Renal cortex interstitium (tissue), 11 donors: Measurements from ENCODE around the gene CLIP2. TPM values are rescaled to one million over a fixed set of nuclear protein-coding genes. Genes with fewer than 3 reads are reported as not detected.

Experiments
- DNase-seq, 11 donors: peaks; one replicate each; pipeline ENCODE4 v3.0.0-alpha.2; 2013; ENCODE audit warnings: low read depth in 9 of 11, low spot score in 4 of 11; ENCODE audit errors: extremely low read depth in 1 of 11
- polyA plus RNA-seq, 3 donors: library from polyadenylated mRNA; unstranded; fragments of 120-200 nt; gene quantifications; one replicate each; pipeline ENCODE4 v1.2.1, GENCODE V29; 2013; ENCODE audit not compliant: insufficient read length in 3 of 3

The CLIP2 gene
- polyA plus RNA-seq, 3 donors, result 19.6 to 32.6 (median 28.7) TPM

DNA sequence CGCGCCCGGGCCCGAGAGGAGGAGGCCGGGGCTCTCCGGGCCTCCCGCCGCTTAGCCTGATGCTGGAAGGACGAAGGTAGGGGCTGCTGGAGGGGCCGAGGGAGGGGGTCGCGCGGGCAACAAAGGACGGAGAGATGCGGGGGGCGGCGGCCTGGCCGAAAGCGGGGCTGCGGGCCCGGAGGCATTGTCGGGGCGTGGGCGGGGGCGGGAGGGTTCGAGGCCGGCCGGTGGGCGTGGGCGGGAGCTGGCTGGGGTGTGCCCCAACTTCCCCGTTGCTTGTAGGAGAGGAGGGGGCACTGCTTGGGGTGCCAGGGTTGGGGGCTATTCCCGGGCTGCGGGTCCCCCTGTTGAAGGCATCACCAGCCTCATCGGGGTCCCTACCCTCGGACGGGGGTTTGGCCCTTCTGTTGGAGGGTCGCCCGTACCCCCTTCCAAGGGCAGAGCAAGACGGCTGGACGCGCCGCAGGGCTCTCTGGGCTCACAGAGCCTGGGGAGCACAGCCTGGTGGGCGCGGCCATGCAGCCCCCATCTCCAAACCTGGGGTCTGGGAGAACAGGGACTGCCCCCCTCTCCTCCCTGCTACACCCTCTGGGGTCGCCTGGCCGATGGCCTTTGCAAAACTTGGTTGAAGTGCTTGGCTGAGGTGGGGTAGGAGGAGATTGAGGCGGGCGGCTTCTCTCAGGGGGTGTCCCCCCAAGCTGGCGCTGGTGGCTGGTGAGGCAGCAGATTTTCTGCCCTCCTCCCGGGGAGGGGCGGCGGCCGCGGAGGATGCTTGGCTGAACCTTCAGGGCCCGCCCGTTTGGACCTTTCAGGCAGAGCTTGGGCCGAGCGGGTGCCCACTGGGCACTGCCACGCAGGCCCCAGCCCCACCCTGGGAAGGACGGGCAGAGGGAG lies 699 bp downstream of the CLIP2 start:
- no peak for DNase-seq

DNA sequence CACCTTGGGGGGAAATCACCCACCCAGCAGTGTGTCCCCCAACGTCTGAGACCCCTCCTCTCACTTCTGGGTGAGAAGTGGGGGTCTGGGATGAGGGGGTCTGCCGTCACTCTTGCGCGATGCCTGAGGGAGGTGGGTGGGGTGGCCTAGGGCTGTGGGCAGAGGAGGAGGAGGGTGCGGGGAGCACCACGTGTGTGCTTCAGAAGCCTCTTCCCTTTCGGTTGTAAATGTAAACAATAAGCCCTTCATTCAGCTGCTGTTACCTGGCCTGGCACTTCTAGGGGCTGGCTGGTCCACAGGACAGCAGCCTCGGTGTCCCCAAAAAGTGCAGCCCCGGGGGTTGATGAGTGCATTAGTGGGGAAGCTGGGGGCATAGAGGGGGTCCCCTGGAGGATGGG lies 1.3 kb downstream of the CLIP2 start:
- DNase-seq, result no peak

DNA sequence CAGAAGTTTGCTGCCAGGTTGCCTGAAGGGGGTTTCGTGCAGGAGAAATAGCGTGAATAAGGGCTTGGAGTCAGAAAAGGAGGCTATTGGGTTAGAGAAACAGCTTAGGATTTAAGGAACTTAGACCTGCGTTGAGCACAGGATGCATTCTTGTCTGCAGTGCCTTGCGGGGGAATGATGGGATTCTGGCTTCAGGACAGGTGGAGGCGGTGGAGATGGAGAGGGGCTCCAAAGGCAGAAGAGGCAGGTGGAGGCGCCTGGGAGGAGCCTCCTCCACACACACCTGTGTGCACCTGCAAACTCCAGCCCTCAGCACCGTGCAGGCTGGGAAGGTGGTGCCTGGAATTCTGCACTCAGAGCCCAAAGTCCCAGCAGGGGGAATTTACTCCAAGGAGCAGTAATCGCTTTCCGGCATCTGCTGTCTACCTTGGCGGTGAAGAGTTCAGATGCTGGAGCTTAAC lies 1.8 kb downstream of the CLIP2 start:
- DNase-seq, result no peak

DNA sequence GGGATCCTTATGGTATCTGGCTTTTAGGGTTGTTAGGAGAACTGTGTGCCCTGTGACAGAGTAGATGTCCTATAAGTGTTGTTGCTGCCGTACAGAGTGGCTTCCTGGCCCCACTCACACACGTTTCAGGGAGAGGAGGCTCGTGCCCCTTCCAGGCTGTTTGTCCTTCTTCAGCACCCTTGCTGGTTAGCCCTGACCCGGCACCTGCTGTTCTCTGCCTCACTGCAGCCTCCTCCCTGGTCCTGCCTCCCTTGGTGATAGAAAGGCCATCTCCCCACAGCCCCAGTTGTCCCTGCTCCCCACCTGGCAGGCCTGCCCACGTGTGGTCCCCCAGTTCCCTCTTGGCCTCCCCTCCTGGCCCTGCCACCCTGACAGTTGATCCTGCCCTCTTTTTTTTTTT lies 2.3 kb downstream of the CLIP2 start:
- DNase-seq, result no peak

DNA sequence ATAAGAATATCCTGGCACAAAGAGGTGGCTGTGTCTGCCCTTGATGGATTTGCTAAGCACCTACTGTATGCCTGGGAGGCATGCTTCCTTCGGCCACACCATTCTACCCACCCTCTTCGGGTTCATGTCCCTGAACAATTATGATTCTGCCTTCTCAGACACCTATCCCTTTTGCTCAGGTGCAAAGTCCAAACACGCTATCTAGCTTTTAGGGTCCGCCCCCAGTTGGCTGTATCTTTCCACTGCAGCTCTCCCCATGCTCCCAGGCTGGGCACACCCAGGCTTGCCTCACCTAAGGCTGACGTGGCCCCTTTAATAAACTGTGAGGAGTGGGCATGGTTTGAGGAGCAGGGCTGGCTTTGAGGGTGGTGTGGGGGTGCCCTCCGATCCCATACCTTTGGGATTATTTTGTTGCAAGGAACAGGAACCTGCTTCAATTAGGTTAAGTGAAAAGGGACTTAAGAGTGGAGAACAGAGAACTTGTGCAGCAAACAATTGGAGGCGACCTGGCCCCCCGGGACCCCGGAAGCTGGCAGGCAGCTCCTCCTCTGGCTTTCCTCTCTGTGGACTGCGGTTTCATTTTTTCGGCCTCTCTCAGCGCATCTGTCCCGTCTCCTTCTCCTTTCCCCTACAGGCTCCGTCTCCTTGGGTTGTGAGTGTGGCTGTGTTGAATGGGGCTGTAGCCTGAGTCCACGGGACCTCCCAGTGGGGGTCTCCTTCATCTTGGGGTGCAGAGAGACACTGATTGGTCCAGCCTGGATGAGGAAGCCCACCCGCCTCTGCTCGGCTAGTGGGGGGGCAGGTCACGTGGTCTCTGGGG lies 3.8 kb downstream of the CLIP2 start:
- no peak for DNase-seq

DNA sequence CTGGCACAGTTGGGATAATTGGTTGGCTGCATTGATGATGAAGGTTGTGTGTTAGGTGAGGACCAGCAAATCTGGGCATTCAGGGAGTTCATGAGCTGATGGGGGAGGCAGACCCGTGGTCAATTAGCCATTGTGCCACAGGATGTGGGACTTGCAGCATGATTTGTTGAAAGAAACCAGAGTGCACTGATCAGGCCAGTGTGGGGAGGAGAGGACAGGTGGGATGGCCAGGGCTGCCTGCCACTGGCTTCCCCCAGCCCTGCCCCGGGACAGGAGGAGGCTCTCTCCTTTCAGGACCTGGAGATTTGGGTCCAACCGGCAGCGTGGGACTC lies 4.3 kb downstream of the CLIP2 start:
- DNase-seq, result no peak

DNA sequence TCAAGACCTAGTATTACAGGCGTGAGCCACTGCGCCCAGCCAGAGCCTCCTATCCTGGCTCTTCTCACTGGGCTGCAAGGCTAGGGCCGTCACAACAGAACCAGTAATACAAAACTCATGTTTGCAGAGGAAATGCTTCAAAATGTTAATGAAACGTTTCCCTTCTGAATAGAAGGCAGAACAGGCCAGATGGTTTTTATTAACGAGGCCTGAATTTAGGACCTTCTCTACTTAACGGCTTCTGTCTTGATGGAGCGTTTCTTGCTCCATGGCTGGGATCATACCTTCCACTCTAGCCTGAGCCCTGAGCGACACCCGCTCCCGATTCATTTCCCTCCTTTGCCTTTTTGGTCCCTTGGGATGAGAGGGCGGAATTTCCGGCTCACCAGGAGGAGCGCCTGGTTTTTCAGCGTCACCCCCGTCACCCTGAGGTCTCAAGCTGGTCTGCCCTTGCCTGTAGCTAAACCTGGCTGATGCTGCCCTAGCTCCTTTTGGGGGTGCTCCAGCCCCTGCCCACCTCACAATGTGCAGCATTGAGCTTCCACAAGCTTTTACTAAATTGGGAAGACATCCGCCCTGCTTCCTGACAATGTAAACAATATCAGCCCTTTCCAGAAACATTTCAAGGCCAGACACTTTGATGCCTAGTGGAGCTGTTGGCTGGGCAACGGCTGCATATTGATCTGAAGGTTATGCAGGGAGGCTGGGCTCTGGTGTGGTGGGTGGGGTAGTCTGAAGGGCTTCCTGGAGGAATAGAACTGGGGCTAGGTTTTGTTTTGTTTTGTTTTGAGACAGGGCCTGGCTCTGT lies 5.2 kb downstream of the CLIP2 start:
- DNase-seq, result peak in 3 of 11 donors; percentile 55 to 69 (median 61)

DNA sequence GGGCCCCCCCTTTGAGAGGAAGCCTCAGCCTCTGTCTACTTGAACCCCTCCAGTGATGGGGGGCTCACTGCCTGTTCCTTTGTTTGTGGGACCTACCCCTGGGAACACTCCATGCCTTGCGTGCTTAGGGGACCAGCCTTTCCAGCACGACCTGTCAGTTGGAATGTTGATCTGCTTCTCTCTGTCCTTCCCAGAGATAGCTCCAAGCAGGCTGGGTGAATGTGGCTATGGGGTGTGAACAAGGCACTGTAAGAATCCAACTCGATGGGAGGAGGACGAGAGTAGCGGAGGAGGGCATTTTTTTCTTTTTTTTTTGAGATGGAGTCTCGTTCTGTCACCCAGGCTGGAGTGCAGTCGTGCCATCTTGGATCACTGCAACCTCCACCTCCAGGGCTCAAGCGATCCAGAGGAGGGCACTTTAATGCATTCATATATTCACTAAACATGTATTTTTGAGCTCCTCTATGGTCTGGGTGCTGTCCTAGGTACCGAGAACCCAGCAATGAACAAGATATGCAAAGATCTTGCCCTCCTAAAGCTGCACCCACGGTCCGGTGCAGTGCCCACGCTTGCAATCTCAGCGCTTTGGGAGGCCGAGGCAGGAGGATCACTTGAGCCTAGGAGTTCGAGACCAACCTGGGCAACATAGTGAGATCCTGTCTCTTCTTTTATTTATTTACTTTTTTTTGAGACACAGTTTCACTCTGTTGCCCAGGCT lies 8.5 kb downstream of the CLIP2 start:
- no peak for DNase-seq

DNA sequence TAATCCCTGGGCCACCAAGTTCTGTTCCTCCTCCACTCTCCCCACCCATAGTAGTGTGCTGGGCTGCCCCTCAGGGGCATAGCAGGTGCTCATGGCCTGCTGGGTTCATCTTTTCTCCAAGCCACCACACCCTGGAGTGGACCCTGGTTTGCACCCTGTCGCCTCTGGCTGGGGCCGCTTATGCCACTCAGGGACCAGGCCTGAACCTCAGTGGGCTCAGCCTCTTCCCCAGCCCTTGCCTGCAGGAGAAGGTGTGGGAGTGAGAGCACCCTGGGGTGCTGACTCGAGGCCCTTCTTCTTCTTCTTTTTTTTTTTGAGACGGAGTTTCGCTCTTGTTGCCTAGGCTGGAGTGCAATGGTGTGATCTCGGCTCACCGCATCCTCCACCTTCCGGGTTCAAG lies 10.2 kb downstream of the CLIP2 start:
- no peak for DNase-seq

DNA sequence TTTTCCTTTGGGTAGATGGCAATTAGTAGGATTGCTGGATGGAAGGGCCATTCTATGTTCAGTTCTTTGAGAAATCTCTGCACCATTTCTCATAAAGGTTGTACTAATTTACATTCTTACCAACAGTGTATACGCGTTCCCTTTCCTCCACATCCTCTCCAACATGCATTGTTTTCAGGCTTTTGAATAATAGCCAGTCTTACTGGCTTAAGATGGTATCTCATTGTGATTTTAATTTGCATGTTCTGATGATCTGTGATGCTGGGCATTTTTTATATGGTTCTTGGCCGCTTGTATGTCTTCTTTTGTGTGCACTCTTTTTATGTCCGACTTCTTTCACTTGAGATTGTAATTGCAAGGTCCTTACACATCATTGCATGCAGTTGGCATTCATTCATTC lies 11.7 kb downstream of the CLIP2 start:
- DNase-seq, result no peak

DNA sequence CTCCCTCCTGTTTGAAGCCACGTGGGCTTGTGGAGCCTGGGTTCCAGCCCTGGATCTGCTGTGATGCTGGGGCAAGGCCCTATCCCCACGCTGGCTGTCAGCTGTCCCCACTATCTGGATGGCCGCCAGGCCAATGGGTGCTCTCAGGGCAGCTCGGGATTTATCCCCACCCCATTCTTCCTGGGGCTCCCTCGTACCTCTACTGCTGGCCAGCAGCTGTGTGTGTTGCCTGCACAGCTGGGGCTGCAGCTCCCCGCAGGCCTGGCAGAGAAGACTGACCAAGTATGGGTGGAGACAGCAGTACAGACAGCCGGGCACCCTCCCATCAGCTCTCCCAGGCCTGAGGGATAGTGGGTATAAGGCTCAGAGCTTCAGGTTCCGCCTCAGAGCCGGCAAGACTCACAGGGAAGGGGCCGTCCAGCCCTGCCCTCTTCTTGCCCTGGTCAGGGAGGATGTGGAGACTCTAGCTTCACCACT lies 13.6 kb downstream of the CLIP2 start:
- no peak for DNase-seq

DNA sequence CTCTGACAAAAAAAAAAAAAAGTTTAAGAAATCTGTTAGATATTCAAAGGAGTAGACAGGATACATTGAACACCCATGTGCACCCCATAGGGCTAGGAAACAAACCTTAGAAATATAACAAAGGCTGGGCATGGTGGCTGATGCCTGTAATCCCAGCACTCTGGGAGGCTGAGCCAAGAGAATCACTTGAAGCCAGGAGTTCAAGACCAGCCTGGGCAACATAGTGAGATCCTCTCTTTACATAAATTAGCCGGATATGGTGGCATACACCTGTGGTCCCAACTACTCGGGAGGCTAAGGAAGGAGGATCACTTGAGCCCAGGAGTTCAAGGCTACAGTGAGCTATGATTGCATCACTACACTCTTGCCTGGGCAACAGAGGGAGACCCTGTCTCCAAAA lies 15.3 kb downstream of the CLIP2 start:
- DNase-seq, result no peak

DNA sequence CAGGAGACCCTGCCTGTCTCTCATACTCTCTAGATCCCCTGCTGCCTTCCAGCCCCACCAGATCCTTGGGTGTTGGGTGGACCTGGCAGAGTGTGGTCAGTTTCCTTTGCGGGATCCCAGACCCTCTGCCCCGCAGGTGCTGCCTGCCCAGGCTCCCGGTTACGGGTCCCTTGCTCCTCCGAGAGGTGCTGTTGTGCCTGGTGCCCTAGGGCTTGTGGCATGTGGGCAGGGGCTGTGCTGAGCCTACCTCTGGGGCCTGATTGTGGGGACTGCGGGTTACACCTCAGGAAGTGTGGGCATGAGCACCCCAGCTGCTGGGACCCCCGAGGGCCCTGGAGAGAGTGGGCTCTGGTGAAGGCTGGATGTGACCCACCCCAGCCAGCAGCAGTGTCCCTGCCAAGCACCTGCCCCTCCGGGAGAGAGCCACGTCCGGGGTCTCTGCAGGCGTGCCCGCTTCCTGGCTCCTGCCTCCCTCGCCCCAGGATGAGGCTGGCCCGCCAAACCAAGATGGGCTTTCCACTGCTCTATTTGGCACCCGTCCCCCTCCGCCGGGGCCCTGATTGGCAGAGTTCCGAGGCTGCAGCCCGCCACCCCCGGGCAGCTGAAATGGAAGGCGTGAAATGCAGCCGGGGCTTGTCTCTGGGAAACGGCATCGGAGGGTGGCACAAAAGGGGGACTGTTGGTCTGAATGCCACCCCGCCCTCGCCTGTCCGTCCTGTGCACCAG lies 17.0 kb downstream of the CLIP2 start:
- DNase-seq, result no peak

DNA sequence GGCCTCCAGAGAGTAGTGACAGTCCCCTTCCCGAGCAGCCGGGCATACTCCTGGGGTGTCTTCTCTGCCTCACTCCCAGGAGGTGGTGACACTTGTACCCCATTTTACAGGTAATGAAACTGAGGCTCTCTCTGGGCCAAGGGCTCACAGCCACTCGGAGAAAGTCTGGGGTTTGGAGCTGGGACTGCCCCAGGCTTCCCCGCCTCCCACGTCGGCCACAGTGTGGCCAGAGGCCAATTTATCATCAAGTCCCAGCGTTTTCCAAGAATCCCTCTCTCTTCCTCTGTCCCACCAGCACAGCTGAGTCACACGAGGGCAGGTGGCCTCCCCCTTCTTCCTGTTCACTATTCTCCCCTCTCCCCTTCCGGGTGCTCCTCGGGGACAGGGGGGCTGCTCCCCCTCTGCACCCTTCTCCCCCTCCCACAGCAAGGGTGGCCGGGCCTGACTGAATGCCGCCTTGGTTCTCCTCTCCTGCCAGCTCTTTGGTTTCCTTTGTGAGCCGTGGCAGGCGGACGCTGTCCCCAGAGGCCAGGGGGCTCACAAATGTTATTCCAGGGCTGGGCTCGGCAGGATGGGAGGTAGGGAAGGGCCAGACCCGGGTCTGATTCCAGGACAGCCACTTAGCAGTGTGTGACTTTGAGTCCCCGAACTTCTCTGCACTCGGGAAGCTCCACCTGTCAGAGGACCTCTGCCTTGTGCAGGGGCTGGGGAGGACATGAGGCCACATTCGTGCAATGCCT lies 17.7 kb downstream of the CLIP2 start:
- no peak for DNase-seq

DNA sequence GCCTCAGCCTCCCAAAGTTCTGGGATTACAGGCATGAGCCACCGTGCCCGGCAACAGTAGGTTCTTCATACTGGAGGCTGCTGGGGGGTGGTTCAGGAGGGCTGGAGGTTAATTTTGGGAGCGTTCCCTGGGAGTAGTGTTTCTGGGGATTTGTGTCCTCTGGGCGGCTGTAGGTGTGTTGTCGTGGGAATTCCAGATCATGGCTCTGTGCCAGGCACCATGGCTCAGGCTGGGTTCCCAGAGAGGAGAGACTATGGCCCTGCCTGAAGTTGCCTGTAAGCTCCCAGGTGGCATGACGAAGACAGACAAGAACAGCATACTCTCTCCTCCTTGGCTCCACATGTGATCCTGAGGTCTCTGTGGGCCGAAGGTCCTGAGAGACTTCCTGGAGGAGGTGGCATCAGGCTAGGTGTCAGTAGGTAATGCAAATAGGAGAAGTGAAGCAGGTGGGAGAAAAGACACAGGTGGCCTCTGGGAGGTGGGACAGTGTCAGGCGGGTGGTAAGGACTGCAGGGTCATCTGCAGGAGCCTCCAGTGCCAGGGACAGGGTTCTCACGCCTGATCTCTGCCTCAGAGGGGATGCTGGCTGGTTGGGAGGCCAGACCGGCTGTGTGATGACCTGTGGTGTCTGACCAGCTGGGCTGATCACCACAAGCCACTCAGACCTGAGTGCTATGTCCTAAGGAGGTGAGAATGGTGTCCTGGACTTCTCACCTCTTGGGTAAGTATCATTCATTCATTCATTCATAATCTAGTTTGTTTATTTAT lies 18.7 kb downstream of the CLIP2 start:
- DNase-seq, result no peak

DNA sequence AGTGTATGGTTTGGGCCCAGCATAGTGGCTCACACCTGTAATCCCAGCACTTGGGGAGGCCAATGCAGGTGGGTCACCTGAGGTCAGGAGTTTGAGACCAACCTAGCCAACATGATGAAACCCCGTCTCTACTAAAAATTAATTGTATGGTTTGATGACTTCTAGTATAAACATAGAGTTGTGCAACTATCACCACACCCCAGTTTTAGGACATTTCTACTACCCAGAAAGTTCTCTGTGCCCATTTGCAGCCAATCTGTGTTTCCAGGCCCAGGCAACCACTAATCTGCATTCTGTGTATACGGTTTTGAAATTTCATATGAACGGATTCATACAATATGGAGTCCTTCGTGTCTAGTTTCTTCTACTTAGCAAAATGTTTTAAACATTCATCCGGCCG lies 20.0 kb downstream of the CLIP2 start:
- no peak for DNase-seq

DNA sequence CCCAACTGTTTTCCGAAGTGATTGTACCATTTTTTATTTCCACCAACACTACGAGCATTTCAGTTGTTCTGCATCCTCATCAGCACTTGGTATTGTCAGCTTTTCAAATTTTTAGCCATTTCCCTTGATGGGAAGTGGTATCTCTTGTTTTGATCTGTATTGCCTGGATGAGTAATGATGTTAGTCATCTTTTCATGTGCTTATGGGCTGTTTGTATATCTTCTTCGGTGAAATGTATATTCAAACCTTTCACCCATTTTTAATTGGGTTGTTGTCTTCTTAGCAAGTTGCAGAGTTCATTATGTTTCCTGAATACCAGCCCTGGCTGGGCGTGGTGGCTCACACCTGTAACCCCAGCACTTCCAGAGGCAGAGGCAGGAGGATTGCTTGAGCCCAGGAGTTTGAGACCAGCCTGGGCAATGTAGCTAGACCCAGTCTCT lies 22.1 kb downstream of the CLIP2 start:
- DNase-seq, result no peak
